COLO668 (cell line): ENCODE measurements around the gene RAD51B.
A peak's percentile ranks its signal among the peaks of the same experiment; 100 is the strongest.
"Not testable (repeated sequence)": the region's sequence is repeated elsewhere in the genome, so short reads cannot be mapped to it uniquely, and the experiment has no call there.

Source experiments
- DNase-seq: peaks from one replicate; lab custom pipeline; 2025; ENCODE audit not compliant: unreplicated experiment; lab: John Stamatoyannopoulos, UW

RAD51B gene

DNA sequence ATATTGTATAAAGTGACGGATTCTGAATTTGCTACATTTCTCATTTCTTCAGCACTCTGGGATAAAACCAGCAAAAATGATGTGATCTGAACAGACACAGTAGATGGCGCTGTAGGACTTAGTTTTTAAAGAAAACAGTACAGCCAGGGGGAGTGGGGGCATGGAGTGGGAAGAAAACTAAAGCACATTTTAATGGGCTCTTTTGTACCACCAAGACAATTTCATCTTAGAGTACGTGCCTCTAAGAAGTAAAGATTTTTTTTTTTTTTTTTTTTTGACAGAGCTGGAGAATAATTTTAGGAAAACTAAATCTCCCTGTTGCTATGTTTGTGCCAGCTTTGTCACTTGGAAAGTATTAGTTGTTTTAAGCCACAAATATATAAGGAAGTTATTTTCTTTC lies 124.4 kb downstream of the RAD51B start:
- peak; percentile 73 for DNase-seq

DNA sequence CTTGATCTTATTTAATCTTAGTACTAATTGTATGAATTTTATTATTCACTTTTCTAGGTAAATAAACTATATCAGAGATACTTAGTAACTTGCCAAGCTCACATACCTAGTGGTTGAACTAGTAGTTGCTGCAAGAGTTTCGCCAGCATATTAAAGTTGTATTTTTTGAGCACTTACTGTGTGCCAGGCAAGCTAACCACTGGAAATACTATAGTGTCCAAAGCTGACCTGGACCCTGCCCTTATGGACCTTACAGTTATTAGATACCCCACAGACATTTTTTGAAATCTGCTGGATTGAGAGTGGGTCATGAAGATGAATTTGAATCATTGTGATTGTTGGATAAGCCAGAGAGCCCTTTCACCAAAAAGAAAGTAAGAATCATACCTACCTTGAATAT lies 125.0 kb downstream of the RAD51B start:
- DNase-seq: no peak

DNA sequence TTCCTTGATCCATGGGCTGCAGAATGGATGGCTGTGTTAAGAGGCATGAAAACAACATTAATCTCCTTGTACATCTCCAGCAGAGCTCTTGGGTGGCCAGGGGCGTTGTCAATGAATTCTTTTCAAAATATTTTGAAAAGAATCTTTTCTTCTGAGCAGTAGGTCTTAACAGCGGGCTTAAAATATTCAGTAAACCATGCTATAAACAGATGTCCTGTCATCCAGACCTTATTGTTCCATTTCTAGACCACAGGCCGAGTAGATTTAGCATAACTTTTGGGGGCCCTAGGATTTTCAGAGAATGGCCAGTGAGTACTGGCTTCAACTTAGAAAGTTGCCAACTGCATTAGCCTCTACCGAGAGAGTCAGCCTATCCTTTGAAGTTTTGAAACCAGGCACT lies 130.2 kb downstream of the RAD51B start:
- DNase-seq: no peak

DNA sequence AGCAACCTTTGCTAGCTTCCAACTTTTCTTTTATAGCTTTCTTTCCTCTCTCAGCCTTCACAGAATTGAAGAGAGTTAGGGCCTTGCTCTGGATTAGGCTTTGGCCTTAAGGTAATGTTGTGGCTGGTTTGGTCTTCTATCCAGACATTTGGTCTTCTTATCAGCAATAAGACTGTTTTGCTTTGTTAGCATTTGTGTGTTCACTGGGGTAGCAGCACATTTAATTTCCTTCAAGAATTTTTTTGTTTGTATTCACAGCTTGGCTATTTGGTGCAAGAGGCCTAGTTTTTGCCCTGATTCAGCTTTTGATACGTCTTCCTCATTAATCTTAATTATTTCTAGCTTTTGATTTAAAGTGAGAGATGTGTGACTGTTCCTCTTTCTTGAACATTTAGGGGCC lies 130.8 kb downstream of the RAD51B start:
- DNase-seq: no peak

DNA sequence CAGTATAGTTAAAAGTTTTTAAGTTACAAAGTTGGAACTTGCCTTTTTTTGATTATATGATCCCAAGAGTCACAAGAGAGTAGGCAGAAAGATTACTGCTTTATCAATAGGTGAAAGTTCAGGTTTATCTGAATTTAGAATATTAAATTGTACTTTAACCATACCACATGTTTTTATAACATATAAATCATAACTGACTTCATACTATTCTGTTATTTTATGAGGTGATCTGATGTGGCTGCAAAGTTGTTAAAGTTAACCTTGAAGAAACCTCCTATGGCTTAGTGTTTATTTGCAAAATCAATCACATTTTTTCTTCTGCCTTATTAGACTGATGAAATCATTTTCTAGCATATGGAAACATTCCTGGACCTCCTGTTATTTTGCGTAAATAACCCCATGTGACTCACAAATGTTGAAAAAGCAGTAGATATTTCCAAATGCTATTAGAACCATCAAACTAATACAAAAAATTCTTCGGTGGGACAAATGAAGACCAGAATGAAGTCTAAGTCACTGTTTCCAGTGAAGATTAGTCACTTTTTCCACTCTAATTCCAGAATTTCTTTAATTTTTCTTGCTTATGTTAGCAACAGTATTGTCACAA lies 132.1 kb downstream of the RAD51B start:
- DNase-seq: no peak

DNA sequence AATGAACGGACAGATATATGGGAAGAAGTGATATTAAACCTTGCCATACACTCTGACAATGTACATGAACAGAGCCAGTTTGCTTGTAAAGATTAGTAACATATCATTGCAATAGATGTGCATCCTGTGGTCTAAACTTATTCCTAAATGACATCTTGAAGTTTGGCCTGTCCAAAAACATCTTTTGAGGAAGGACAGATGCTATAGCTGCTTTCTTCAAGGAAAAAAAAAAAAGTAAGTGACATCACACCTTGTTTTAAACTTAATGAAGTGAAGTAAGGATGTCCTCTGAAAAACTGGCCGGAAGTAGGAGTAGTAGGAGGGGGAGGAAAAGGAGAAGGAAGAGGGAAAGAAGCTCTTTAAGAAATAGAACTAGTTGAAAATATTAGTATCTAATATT lies 132.8 kb downstream of the RAD51B start:
- DNase-seq: no peak

DNA sequence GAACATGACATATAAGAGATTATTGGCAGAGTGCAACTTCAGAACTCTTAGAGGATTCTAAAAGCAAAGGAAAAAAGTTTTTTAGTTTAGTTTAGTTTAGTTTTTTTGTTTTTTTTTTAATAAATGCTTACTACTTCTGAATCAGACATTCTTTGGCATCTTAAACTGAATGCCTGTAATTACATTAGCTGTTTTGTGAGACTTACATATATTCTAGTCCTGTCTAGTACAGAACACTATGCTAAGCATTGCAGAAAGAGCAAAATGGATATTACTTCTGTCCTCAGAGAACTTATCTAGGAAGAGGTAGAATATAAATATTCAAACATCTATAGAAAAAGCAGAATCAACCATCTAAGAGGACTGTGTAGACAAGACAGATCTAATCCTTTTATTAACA lies 133.2 kb downstream of the RAD51B start:
- no peak for DNase-seq

DNA sequence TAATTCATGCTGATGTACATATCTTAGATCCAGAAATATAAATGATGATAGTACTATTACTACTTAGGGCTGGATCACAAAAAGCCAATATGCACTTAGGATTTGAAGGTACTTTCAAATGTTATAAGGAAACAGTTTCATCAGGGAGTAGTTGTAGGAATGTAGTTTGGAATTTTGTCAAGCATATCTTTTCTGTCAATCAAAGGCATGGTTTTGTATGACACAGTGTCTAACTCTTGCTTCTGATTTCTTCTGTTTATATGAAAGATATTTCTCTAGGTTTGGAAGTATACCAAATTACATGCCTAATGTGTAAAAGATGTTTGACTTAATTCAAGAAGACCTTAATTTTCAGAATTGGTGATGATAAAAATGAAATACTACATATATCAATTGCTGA lies 135.7 kb downstream of the RAD51B start:
- DNase-seq: no peak

DNA sequence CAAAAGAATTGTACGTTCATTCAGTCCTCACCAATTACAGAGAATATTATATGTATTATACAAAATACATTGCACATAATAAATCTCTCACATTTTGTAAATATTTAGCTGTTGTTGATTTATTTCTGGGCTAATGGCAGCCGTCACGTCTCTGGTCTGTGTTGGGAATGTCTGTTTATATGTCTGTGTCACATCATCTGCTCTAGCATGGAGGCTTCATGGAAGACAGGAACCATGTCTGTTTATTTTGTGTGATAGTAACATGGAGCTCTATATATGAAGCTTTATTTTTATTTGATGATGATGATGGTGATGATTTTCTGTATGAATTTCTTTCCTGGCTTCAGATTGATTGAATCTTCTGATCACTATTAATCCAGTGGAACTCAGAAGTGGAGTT lies 138.4 kb downstream of the RAD51B start:
- DNase-seq: no peak

DNA sequence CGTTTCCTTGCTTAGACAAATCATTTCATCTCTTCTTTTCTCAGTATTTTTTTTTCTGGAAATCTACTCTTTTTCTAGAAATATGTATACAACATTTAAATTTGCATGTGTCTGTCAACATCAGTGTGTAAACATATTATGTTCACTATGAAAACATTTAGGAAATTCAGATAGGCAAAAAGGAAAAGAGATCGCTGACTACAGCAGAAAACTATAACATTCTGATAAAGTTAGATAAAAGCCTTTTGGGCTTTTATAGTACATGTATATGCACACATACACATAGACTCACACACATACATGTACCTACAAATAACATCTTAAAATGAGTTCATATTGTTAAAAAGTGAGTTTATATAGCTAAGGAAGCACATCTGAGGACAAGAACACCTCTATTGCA lies 142.1 kb downstream of the RAD51B start:
- DNase-seq: no peak

DNA sequence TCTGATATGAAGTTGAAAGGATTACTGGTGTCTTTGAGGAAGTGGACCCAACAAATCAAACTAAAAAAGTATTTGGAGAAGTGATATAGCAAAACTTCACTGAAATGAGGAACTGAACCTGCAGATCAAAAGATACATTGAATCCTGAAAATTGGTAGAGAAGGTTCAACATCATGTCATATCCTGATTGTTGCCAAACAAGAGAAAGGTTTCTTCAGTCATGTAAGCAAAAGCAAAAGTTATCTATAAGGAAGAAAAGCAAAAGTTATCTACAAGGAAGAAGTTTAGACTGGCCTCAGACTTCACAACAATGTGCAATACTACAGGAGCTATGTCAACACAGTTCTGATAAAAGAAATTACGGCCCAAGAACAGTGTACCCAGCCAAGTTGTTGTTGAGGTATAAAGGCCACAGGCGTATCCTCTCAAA lies 142.7 kb downstream of the RAD51B start:
- no peak for DNase-seq

DNA sequence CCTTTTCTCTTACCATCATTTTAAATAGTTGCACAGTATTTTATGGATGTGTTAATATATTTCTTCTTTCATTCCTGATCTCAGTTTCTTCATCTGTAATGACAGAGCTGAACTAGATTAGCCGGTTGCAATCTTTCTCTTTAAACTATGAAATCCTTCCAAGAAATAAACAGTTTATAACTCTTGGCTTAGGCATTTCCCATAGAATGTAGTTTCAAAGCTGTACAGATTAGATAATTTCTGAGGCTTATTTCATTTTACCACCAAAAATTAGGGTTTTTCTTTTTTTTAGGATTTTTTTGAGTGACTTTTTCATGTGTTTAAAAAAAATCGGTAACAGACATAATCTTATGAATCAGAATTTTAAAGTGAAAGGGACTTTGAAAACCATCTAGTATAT lies 144.0 kb downstream of the RAD51B start:
- DNase-seq: no peak

DNA sequence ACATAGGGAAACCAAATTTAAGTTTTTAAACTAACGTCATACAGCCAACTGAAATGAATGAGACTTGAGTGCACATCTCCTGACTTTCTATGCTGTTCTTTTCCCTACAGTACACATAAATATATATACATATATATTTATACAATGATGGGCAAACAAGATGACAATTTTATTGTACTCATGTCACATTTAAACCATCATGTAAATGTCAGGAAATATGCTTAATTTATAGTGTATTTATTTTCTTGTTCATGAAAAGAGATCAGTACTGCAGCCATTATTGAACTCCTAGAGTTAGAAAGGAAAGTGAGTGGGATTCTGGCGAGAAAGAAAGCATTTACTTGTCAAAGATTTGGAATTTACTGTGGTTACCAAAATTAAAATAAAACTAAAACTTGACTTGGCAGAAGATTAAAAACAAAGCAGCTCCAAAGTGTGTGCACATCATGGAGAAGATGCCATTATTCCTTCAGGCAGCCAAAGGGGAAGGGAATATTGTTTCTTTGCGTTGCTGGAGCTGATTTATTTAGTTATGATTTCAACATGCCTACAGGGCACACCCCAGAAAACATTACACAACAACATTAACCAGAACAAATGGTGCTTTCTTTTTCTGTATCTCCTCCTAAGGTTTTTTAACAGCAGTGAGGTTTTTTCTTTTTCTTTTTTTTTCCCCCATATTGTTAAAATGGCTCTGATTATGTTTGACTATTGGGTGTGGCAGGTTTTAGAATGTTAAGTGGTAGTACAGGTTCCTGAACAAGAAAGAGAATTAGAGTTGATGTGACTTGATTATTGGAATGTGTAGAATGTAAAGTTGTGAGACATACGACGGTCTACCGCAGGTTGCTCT lies 144.6 kb downstream of the RAD51B start:
- DNase-seq: no peak

DNA sequence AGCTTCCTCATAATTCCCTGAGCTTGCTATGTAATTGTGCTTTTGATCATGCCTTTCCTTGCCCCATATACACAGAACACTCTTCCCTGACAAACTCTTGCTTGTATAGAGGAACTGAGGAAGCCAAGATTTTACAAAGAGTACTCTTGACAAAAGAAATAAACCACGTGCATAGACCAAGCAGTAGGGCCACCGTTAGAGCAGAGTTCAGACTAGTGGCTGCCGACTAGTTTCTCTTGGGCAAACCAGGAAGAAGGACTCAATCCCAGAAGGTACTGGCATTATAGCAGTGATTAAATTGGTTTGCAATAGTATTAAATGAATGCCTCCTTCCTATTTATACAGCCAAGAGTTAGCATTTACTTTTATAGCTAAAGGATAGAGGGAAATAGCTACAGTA lies 146.1 kb downstream of the RAD51B start:
- no peak for DNase-seq

DNA sequence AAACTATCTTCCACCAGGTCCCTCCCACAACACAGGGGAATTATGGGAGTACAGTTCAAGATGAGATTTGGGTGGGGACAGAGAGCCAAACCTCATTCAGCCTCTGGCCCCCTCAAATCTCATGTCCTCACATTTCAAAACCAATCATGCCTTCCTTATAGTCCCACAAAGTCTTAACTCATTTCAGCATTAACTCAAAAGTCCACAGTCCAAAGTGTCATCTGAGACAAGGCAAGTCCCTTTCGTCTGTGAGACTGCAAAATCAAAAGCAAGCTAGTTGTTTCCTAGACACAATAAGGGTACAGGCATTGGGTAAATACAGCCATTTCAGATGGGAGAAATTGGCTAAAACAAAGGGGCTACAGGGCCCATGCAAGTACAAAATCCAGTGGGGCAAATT lies 147.6 kb downstream of the RAD51B start:
- no peak for DNase-seq

DNA sequence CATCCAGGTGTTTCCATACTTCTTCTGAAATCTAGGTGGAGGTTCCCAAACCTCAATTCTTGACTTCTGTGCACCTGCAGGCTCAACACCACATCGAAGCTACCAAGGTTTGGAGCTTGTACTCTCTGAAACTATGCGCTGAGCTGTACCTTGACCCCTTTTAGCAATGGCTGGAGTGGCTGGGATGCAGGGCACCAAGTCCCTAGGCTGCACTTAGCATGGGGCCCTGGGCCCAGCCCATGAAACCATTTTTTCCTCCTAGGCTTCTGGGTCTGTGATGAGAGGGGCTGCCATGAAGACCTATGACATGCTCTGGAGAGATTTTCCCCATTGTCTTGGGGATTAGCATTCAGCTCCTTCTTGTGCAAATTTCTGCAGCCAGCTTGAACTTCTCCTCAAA lies 148.4 kb downstream of the RAD51B start:
- not testable (repeated sequence) for DNase-seq

DNA sequence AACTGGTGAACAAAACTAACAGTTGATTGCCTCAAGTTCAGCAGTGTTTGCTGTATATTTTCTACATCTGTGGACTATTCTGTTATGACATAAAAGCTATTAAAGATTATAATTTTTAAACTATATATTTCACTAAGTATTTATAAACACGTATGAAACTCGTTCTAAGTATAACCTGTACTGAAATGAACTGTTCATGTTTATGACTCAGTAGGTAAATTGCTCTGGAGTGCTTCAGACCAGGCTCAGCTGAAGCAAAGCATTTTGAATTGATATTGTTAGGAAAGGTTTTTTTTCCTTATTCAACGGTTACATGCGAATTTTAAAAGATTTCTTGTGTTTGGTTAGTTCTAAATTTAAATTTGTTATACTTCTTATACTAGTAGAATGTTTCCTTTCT lies 151.3 kb downstream of the RAD51B start:
- no peak for DNase-seq

DNA sequence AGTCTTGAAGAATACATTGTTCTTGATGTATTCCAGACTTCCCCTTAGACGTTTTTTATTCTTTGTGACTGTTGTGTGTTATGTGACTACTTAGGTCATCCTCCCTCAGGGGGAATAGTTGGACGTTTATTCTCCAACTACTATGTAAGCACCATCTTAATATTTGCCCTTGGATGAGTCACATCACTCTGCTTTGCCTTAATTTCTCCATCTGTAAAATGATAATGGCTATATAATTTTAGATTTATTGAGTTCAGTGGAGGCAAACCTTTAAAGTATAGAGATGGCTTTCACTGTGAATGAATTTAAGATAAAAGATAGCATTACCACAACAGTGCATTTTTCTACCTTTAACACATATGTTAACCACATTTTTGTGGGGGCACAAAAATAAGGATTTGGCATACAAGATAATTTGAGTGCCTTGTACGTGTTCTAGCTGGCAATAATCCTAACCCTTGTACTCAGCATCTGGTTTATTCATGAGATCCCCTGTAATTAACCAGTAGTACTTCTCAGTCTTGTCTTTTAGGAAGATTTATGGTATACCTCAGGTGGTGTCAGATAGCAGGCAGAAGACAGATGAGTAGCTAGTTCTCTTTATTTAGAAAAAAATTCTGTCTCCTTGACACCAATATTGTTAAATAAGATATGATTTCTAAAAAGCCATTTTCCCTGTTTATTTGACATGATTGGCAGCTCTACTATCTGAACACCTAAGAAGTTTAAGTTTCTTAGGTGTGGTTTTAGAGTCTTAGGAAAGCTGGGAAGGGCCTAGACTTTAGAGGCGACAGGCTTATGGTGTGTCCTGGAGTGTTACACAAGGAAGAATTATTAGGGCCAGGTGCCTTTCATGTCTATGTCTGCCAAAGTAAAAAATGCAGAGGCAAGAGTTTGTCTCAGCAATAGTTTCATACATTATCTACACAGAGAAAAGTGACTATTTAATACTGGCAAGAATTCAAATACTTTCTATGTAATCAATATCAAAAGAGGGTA lies 152.3 kb downstream of the RAD51B start:
- DNase-seq: no peak

DNA sequence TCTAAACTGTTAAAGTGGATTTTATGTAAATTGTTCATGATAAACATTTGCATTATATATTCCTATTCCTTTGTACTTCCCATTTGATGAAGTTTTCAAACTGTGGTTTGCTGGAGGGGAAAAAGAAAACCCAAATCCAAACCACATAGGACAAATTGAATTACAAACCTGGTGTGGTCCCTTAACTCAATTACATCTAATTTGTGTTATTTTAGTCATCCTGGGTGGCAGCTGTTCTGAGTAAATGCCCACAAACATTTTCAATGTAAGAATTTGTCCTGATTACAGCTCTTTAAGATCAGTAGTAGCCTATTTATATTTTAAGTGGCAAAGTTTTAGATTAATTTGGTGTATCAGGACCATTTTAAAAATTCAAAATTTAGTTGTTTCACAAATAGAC lies 153.9 kb downstream of the RAD51B start:
- DNase-seq: no peak

DNA sequence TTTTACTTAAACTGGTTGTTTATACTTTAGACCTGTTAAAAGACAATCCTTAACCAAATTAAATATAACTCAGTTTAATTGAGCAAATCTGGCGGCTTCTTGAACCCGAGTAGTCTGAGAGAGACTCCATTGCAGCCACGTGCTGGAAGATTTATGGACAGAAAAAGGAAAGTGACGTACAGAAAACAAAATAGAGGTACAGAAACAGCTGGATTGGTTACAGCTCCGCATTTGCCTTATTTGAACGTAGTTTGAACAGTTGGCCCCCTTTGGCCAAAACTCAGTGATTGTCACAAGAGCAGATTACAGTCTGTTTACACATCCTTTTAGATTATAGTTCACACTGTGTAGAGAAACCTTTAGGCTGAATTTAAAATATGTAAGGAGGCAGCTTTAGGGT lies 155.9 kb downstream of the RAD51B start:
- no peak for DNase-seq

DNA sequence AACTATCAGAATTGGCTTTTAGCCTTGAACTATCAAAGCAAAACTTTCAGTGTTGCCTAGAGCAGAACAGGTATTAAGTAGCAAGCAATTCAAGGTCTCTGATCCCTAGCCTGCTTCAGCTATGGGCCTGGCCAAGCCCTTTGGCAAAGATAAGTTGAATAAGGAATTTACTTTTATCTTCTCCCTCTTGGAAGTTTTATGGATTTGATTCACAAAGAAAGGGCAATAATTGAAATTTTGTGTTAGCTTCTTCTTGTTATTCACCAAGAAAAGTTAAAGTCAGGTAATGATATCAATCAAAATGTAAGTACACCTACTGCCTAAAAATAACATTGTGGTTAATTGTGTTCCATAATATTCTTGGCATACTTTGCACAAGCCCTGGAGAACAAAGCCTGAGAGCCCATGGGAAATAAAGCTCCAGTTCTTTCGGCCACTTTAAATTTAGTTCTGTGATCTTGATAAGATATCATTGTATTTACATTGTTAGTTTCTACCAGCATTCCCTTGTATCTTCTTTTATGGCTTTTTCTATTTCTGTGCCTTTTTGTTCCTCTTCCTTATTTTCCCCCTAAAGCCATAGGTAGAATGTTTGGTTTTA lies 158.0 kb downstream of the RAD51B start:
- no peak for DNase-seq
